Subcutaneous adipose tissue (tissue), 4 donors: ENCODE results near the gene KIF7. TPM values are rescaled to one million over a fixed set of nuclear protein-coding genes. Genes with fewer than 3 reads are reported as not detected.

Experiments used
- CTCF ChIP-seq: fragments of 450-650 bp; IDR thresholded peaks from one replicate; pipeline ENCODE4 v1.5.1; 2016; ENCODE audit warnings: low read depth, mild to moderate bottlenecking, control low read depth, antibody characterized with exemption, moderate library complexity
- total RNA-seq, 4 donors: library from RNA; depleted of rRNA; stranded (reverse); fragments of >200 nt; gene quantifications; one replicate each; pipeline ENCODE4 v1.1.0, GENCODE V29; 2016

The KIF7 gene
- 1 to 10 TPM; 9.0 to 10.0 (median 9.3) TPM for total RNA-seq

GRCh38 chr15:89654847-89655805 is at the start of gene KIF7:
Gene KIF7, minus strand, starts transcription at chr15:89655467. Its CDS starts 2,537 bp downstream, at chr15:89652930.
- TF ChIP-seq CTCF: no peak

GRCh38 chr15:89704411-89704810 is 49.1 kb upstream of the KIF7 start:
- TF ChIP-seq CTCF: no peak

- TF ChIP-seq CTCF: no peak
These were observed 39.9 kb upstream of the KIF7 start for GRCh38 chr15:89695198-89695597.

GRCh38 chr15:89693696-89694095 is 38.4 kb upstream of the KIF7 start:
- TF ChIP-seq CTCF: no peak

GRCh38 chr15:89693091-89693490 is 37.8 kb upstream of the KIF7 start:
- TF ChIP-seq CTCF: no peak

GRCh38 chr15:89690276-89691218 is 35.3 kb upstream of the KIF7 start, which contains the start of the genes PEX11A and WDR93:
Gene PEX11A, minus strand, starts transcription at chr15:89690754. Its CDS starts 122 bp downstream, at chr15:89690632.
Gene WDR93, plus strand, starts transcription at chr15:89690811. Its CDS starts 10,936 bp downstream, at chr15:89701747.
- no peak for TF ChIP-seq CTCF
